Measurements from ENCODE around the gene UST.
"Not testable (repeated sequence)": the region's sequence is repeated elsewhere in the genome, so short reads cannot be mapped to it uniquely, and the experiment has no call there.

The UST gene

GRCh38 chr6:148736774-148737412, 9.9 kb upstream of the UST start:
- ATAC-seq = peak in 1 of 2 donors; percentile 40

DNA sequence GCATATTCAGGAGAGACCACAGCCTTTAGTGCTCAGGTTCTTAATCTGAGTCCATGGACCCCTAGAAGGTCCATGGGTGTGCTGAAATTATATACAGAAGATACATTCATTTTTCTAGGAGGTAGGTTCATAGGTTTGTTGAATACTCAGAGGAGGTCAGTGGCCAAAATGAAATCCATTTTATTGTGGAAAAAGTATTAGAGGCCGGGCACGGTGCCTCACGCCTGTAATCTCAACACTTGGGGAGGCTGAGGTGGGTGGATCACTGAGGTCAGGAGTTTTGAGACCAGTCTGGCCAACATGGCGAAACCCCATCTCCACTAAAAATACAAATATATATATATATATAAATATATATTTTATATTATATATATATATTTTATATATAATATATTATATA, 9.0 kb upstream of the UST start:
- no peak for ATAC-seq

GRCh38 chr6:148738946-148739821, 7.6 kb upstream of the UST start:
- ATAC-seq = no peak

- no peak for ATAC-seq
These were observed 7.1 kb upstream of the UST start for GRCh38 chr6:148739822-148740128.

DNA sequence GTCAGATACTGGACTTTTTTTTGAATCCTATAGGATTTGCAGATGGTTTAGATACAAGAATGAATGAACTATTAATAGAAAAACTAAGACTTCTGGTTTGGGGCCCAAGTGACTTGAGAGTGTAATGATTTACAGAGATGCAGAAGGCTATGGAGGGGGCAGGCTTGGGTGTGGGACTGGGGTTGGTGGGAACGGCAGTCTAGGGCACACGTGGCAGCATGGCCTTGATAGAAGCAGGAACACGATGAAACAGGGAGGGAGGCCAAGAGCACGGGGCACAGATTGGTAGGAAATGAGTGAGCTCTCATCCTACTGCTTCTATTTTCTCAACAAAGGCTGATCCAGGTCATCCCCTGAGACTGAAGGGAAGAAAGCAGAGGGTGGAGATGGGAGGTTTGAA, 3.4 kb upstream of the UST start:
- no peak for ATAC-seq

- no peak for ATAC-seq
These were observed 904 bp upstream of the UST start for GRCh38 chr6:148745926-148746325.

- peak; percentile 15 to 22 for ATAC-seq
These were observed 278 bp downstream of the UST start for GRCh38 chr6:148747145-148747470.

- peak; percentile 57 to 65 for ATAC-seq
These were observed 788 bp downstream of the UST start for GRCh38 chr6:148747471-148748165.

DNA sequence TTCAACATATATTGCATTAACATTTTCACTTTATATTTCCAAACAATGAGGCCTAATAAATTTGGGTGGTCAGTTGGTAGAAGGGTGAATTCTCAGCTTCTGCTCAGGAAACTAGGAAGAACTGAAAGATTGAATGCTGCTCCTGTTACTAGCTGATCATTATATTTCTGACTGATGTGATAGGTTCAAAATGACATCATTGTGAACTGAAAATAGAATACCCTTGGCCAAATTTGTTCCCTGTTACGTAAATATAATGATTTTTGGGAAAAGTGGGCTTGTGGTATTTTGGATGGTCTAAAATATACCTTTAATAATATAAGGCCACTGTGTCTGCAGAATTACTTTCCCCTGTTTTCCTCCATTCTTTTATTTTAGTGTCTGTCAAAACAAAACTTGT, 2.8 kb downstream of the UST start:
- no peak for ATAC-seq

- ATAC-seq = no peak
These were observed 4.3 kb downstream of the UST start for GRCh38 chr6:148750838-148751792.

DNA sequence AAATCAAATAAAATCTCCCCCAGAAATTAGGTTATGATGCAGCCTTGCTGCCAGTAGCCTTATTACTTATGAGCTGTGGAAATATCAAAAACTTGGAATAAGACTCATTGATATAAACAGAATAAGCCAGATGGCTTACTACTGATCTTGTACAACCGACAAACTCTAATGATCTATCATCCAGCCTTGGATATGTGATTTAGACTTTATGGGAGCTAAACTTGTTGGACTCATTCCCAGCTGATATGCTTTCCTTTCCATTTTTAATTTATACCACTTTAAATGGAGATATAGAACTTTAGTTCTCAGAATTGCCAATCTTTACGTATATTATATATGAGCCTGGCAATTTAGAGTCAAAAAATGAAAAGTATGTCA, 5.0 kb downstream of the UST start:
- ATAC-seq = no peak

GRCh38 chr6:148755379-148755778, 8.5 kb downstream of the UST start:
- not testable (repeated sequence) for ATAC-seq

DNA sequence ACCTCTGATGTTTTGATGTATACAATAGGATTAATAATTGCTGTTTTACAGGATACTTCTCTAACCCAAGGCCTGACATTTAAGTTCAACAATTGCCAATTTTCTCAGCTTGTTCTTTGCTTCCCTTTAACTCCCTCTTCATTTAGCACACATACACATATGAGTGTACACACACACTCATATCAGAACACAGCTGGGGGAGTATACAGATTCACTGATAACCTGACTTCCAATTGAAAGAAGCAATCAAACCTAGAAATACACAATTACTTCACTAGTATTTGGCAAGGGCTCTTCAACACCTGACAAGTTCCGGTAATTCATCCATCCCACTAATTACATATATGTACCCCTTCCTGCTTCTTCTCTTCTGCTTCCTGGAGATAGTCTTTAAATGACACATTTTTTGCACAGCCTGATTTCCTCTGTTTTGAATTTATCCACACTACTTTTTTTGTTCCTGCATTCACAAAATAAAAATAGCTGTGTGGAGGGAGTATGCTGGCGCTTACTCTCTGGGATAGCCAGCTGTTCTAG, 11.2 kb downstream of the UST start:
- ATAC-seq = peak; percentile 31 to 33

DNA sequence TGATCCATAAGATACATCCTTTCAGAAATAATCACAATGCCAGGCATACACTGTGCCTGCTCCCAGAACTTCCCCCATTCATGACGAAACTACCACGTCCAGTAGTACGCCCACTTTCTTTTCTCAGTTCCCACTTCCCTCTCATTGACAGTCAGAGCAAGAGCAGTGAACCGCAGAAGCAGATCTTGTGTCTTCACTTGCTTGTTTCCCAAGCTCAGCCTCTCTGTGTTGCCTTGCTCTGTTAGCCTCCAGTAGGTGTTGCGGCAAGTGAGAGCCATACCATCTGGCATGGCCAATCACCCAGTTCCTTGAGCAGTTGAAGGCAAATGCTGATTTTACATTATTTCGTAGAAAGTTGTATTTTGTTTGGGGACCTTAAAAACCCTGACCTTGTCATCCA, 11.7 kb downstream of the UST start:
- peak; percentile 37 to 57 for ATAC-seq

GRCh38 chr6:148760258-148760534, 13.4 kb downstream of the UST start:
- ATAC-seq = no peak

- ATAC-seq = peak; percentile 44 to 53
These were observed 14.0 kb downstream of the UST start for GRCh38 chr6:148760568-148761526.

- peak in 1 of 2 donors; percentile 3 for ATAC-seq
These were observed 14.7 kb downstream of the UST start for GRCh38 chr6:148761527-148762011.

DNA sequence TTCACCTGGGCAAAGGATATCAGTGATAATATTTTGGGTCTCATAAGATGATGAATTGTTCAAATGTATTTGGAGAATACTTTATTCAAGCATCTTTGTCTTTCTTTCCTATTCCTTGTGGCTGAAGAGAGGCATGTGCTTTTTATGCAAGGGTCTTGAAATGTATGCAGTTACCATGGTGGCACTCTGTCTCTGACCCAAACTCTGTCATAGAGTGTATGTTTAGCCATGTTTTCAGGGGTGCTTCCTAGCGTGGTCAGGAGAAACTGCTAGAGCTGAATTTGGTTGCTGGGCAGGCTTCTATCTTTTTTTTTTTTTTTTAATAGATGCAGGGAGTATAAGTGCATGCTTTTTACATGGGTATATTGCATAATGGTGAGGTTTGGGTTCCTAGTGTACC, 15.4 kb downstream of the UST start:
- ATAC-seq = no peak

- ATAC-seq = not testable (repeated sequence)
These were observed 17.6 kb downstream of the UST start for GRCh38 chr6:148764259-148765020.
